ENCODE data around the gene IL12B. TPM values are rescaled to one million over a fixed set of nuclear protein-coding genes. Genes with fewer than 3 reads are reported as not detected.

Gene IL12B
- polyA plus RNA-seq, 2 donors = not detected

- no peaks in the 10 kb centered on the region for H3K27me3 ChIP-seq (ENCODE audit: control insufficient read depth in 1 of 2, insufficient read depth in 2 of 2, low read length in 2 of 2)
- no peak overlapping the region for H3K4me3 ChIP-seq (ENCODE audit: low read depth in 1 of 2, low read length in 2 of 2)
- peaks cover 0 to 4% of the 10 kb centered on the region in 2 donors for H3K4me1 ChIP-seq (ENCODE audit: control insufficient read depth in 2 of 2, insufficient read depth in 2 of 2, low read length in 1 of 2)
- no peak overlapping the region for H3K27ac ChIP-seq (ENCODE audit: low read depth in 2 of 2, low read length in 1 of 2)
- H3K9me3 ChIP-seq (ENCODE audit: control insufficient read depth in 2 of 2, insufficient read depth in 1 of 2, low read depth in 1 of 2, low read length in 1 of 2) = peaks cover 0 to 8% of the 10 kb centered on the region in 2 donors
- no peaks in the 10 kb centered on the region for H3K36me3 ChIP-seq (ENCODE audit: control insufficient read depth in 2 of 2, insufficient read depth in 2 of 2, low read length in 1 of 2)
- WGBS, 2 donors = 81 to 91% methylated on average over 4 of the region's 4 CpGs
Measured at GRCh38 chr5:159345861-159346260, 15.6 kb upstream of the IL12B start.

- peaks cover 0 to 8% of the 10 kb centered on the region in 2 donors for H3K9me3 ChIP-seq (ENCODE audit: control insufficient read depth in 2 of 2, insufficient read depth in 1 of 2, low read depth in 1 of 2, low read length in 1 of 2)
- WGBS, 2 donors = 2 to 6% methylated on average over 1 of the region's 1 CpG
- no peaks in the 10 kb centered on the region for H3K36me3 ChIP-seq (ENCODE audit: control insufficient read depth in 2 of 2, insufficient read depth in 2 of 2, low read length in 1 of 2)
- H3K4me1 ChIP-seq (ENCODE audit: control insufficient read depth in 2 of 2, insufficient read depth in 2 of 2, low read length in 1 of 2) = peaks cover 0 to 4% of the 10 kb centered on the region in 2 donors
- H3K27me3 ChIP-seq (ENCODE audit: control insufficient read depth in 1 of 2, insufficient read depth in 2 of 2, low read length in 2 of 2) = no peaks in the 10 kb centered on the region
- no peak overlapping the region for H3K27ac ChIP-seq (ENCODE audit: low read depth in 2 of 2, low read length in 1 of 2)
- H3K4me3 ChIP-seq (ENCODE audit: low read depth in 1 of 2, low read length in 2 of 2) = no peak overlapping the region
Measured at GRCh38 chr5:159345336-159345735, 15.0 kb upstream of the IL12B start.

GRCh38 chr5:159343295-159344094, 13.2 kb upstream of the IL12B start:
- WGBS, 2 donors = 67 to 75% methylated on average over 4 of the region's 4 CpGs
- Histone ChIP-seq H3K4me1 (ENCODE audit: control insufficient read depth in 2 of 2, insufficient read depth in 2 of 2, low read length in 1 of 2) (peaks cover 0 to 4% of the 10 kb centered on the region in 2 donors), H3K4me3 (ENCODE audit: low read depth in 1 of 2, low read length in 2 of 2) (no peak overlapping the region), H3K36me3 (ENCODE audit: control insufficient read depth in 2 of 2, insufficient read depth in 2 of 2, low read length in 1 of 2) (no peaks in the 10 kb centered on the region), H3K9me3 (ENCODE audit: control insufficient read depth in 2 of 2, insufficient read depth in 1 of 2, low read depth in 1 of 2, low read length in 1 of 2) (peaks cover 0 to 8% of the 10 kb centered on the region in 2 donors), H3K27ac (ENCODE audit: low read depth in 2 of 2, low read length in 1 of 2) (no peak overlapping the region), H3K27me3 (ENCODE audit: control insufficient read depth in 1 of 2, insufficient read depth in 2 of 2, low read length in 2 of 2) (no peaks in the 10 kb centered on the region)

GRCh38 chr5:159342840-159343239, 12.6 kb upstream of the IL12B start:
- Histone ChIP-seq H3K27ac (ENCODE audit: low read depth in 2 of 2, low read length in 1 of 2) (no peak overlapping the region), H3K27me3 (ENCODE audit: control insufficient read depth in 1 of 2, insufficient read depth in 2 of 2, low read length in 2 of 2) (no peaks in the 10 kb centered on the region), H3K4me1 (ENCODE audit: control insufficient read depth in 2 of 2, insufficient read depth in 2 of 2, low read length in 1 of 2) (peaks cover 0 to 4% of the 10 kb centered on the region in 2 donors), H3K9me3 (ENCODE audit: control insufficient read depth in 2 of 2, insufficient read depth in 1 of 2, low read depth in 1 of 2, low read length in 1 of 2) (peaks cover 0 to 8% of the 10 kb centered on the region in 2 donors), H3K36me3 (ENCODE audit: control insufficient read depth in 2 of 2, insufficient read depth in 2 of 2, low read length in 1 of 2) (no peaks in the 10 kb centered on the region), H3K4me3 (ENCODE audit: low read depth in 1 of 2, low read length in 2 of 2) (no peak overlapping the region)
- WGBS, 2 donors = 90 to 91% methylated on average over 1 of the region's 1 CpG

- Histone ChIP-seq H3K4me1 (ENCODE audit: control insufficient read depth in 2 of 2, insufficient read depth in 2 of 2, low read length in 1 of 2) (peaks cover 0 to 4% of the 10 kb centered on the region in 2 donors), H3K36me3 (ENCODE audit: control insufficient read depth in 2 of 2, insufficient read depth in 2 of 2, low read length in 1 of 2) (no peaks in the 10 kb centered on the region), H3K27me3 (ENCODE audit: control insufficient read depth in 1 of 2, insufficient read depth in 2 of 2, low read length in 2 of 2) (no peaks in the 10 kb centered on the region), H3K27ac (ENCODE audit: low read depth in 2 of 2, low read length in 1 of 2) (peak overlapping the region in 1 of 2 donors; percentile 4), H3K4me3 (ENCODE audit: low read depth in 1 of 2, low read length in 2 of 2) (no peak overlapping the region), H3K9me3 (ENCODE audit: control insufficient read depth in 2 of 2, insufficient read depth in 1 of 2, low read depth in 1 of 2, low read length in 1 of 2) (peaks cover 0 to 8% of the 10 kb centered on the region in 2 donors)
- WGBS, 2 donors = 22 to 26% methylated on average over 4 of the region's 4 CpGs
Measured at GRCh38 chr5:159341906-159342310, 11.6 kb upstream of the IL12B start.

- H3K36me3 ChIP-seq (ENCODE audit: control insufficient read depth in 2 of 2, insufficient read depth in 2 of 2, low read length in 1 of 2) = no peaks in the 10 kb centered on the region
- 91 to 92% methylated on average over 2 of the region's 2 CpGs for WGBS, 2 donors
- peaks cover 0 to 4% of the 10 kb centered on the region in 2 donors for H3K4me1 ChIP-seq (ENCODE audit: control insufficient read depth in 2 of 2, insufficient read depth in 2 of 2, low read length in 1 of 2)
- H3K9me3 ChIP-seq (ENCODE audit: control insufficient read depth in 2 of 2, insufficient read depth in 1 of 2, low read depth in 1 of 2, low read length in 1 of 2) = peaks cover 0 to 8% of the 10 kb centered on the region in 2 donors
- no peak overlapping the region for H3K4me3 ChIP-seq (ENCODE audit: low read depth in 1 of 2, low read length in 2 of 2)
- H3K27ac ChIP-seq (ENCODE audit: low read depth in 2 of 2, low read length in 1 of 2) = no peak overlapping the region
- no peaks in the 10 kb centered on the region for H3K27me3 ChIP-seq (ENCODE audit: control insufficient read depth in 1 of 2, insufficient read depth in 2 of 2, low read length in 2 of 2)
Measured at GRCh38 chr5:159341145-159341544, 10.9 kb upstream of the IL12B start.

GRCh38 chr5:159340511-159340910, 10.2 kb upstream of the IL12B start:
- no peak overlapping the region for H3K4me3 ChIP-seq (ENCODE audit: low read depth in 1 of 2, low read length in 2 of 2)
- 77 to 86% methylated on average over 4 of the region's 4 CpGs for WGBS, 2 donors
- no peaks in the 10 kb centered on the region for H3K27me3 ChIP-seq (ENCODE audit: control insufficient read depth in 1 of 2, insufficient read depth in 2 of 2, low read length in 2 of 2)
- H3K36me3 ChIP-seq (ENCODE audit: control insufficient read depth in 2 of 2, insufficient read depth in 2 of 2, low read length in 1 of 2) = no peaks in the 10 kb centered on the region
- peaks cover 0 to 8% of the 10 kb centered on the region in 2 donors for H3K9me3 ChIP-seq (ENCODE audit: control insufficient read depth in 2 of 2, insufficient read depth in 1 of 2, low read depth in 1 of 2, low read length in 1 of 2)
- H3K4me1 ChIP-seq (ENCODE audit: control insufficient read depth in 2 of 2, insufficient read depth in 2 of 2, low read length in 1 of 2) = peaks cover 0 to 4% of the 10 kb centered on the region in 2 donors
- no peak overlapping the region for H3K27ac ChIP-seq (ENCODE audit: low read depth in 2 of 2, low read length in 1 of 2)

- no peaks in the 10 kb centered on the region for H3K27me3 ChIP-seq (ENCODE audit: control insufficient read depth in 1 of 2, insufficient read depth in 2 of 2, low read length in 2 of 2)
- H3K36me3 ChIP-seq (ENCODE audit: control insufficient read depth in 2 of 2, insufficient read depth in 2 of 2, low read length in 1 of 2) = no peaks in the 10 kb centered on the region
- no peak overlapping the region for H3K27ac ChIP-seq (ENCODE audit: low read depth in 2 of 2, low read length in 1 of 2)
- H3K9me3 ChIP-seq (ENCODE audit: control insufficient read depth in 2 of 2, insufficient read depth in 1 of 2, low read depth in 1 of 2, low read length in 1 of 2) = peaks cover 0 to 5% of the 10 kb centered on the region in 2 donors
- H3K4me3 ChIP-seq (ENCODE audit: low read depth in 1 of 2, low read length in 2 of 2) = no peak overlapping the region
- peaks cover 0 to 4% of the 10 kb centered on the region in 2 donors for H3K4me1 ChIP-seq (ENCODE audit: control insufficient read depth in 2 of 2, insufficient read depth in 2 of 2, low read length in 1 of 2)
- WGBS, 2 donors = 52 to 70% methylated on average over 2 of the region's 2 CpGs
Measured at GRCh38 chr5:159339460-159339859, 9.2 kb upstream of the IL12B start.

GRCh38 chr5:159338118-159338517, 7.8 kb upstream of the IL12B start:
- Histone ChIP-seq H3K27ac (ENCODE audit: low read depth in 2 of 2, low read length in 1 of 2) (peak overlapping the region; percentile 33 to 66), H3K4me3 (ENCODE audit: low read depth in 1 of 2, low read length in 2 of 2) (no peak overlapping the region), H3K4me1 (ENCODE audit: control insufficient read depth in 2 of 2, insufficient read depth in 2 of 2, low read length in 1 of 2) (peaks cover 0 to 4% of the 10 kb centered on the region in 2 donors), H3K9me3 (ENCODE audit: control insufficient read depth in 2 of 2, insufficient read depth in 1 of 2, low read depth in 1 of 2, low read length in 1 of 2) (no peaks in the 10 kb centered on the region), H3K27me3 (ENCODE audit: control insufficient read depth in 1 of 2, insufficient read depth in 2 of 2, low read length in 2 of 2) (no peaks in the 10 kb centered on the region), H3K36me3 (ENCODE audit: control insufficient read depth in 2 of 2, insufficient read depth in 2 of 2, low read length in 1 of 2) (no peaks in the 10 kb centered on the region)

All from esophagus (tissue), 2 donors.